IMR-90 (cell line): ENCODE measurements around the gene SLC39A11. TPM values are rescaled to one million over a fixed set of nuclear protein-coding genes. Genes with fewer than 3 reads are reported as not detected.

Experiments used
- ATAC-seq: fragments of 200-7000 bp; cut with Tn5 transposase; 2 replicates; pipeline ENCODE4 v1.9.1; 2020; ENCODE audit warnings: low read depth, mild to moderate bottlenecking, moderate library complexity
- BruUV-seq: library from RNA; stranded (reverse); fragments of 400-500 nt; replicated peaks from 2 replicates; lab custom pipeline; 2021; lab: Mats Ljungman, UMichigan
- CTCF ChIA-PET: fragments of 300-600 bp; formaldehyde crosslinking; extraction: SDS; loops from one replicate; lab custom pipeline; 2021; ENCODE audit warnings: antibody characterized with exemption; lab: Yijun Ruan, JAX
- POLR2A ChIA-PET: fragments of 300-600 bp; sonication (Branson Sonifier 250); formaldehyde crosslinking; loops from one replicate; lab custom pipeline; 2022; ENCODE audit warnings: antibody characterized with exemption; ENCODE audit not compliant: unreplicated experiment; lab: Charles Lee
- DNase-seq: peaks from one replicate; pipeline ENCODE4 v3.0.0; 2013
- H2AFZ ChIP-seq: replicated peaks from 2 replicates; pipeline ENCODE3; 2013; ENCODE audit warnings: low read length, mild to moderate bottlenecking; ENCODE audit not compliant: poor library complexity
- H2AK5ac ChIP-seq: 2 replicates; pipeline ENCODE4 v1.6.1; 2013; ENCODE audit warnings: low read depth, low read length, inconsistent platforms
- H2AK9ac ChIP-seq: replicated peaks from 2 replicates; pipeline ENCODE3; 2013; ENCODE audit warnings: mild to moderate bottlenecking, low read depth, low read length, moderate library complexity; ENCODE audit not compliant: poor library complexity
- H2BK120ac ChIP-seq: 2 replicates; pipeline ENCODE4 v1.6.1; 2013; ENCODE audit warnings: low read depth, low read length, inconsistent platforms
- H2BK15ac ChIP-seq: 3 replicates; pipeline ENCODE4 v1.6.1; 2013; ENCODE audit warnings: low read depth, low read length, inconsistent platforms
- H2BK20ac ChIP-seq: 2 replicates; pipeline ENCODE4 v1.6.1; 2013; ENCODE audit warnings: low read depth, mild to moderate bottlenecking, inconsistent platforms, low read length, moderate library complexity
- H2BK5ac ChIP-seq: 2 replicates; pipeline ENCODE4 v1.6.1; 2013; ENCODE audit warnings: mild to moderate bottlenecking, low read depth, low read length, inconsistent platforms; ENCODE audit not compliant: poor library complexity, severe bottlenecking
- H3K14ac ChIP-seq: replicated peaks from 2 replicates; pipeline ENCODE4 v1.6.1; 2013; ENCODE audit warnings: low read depth, low read length, inconsistent platforms
- H3K18ac ChIP-seq: 2 replicates; pipeline ENCODE4 v1.6.1; 2013; ENCODE audit warnings: low read depth, low read length, control low read depth
- H3K23ac ChIP-seq: 2 replicates; pipeline ENCODE4 v1.6.1; 2013; ENCODE audit warnings: low read depth, low read length, inconsistent platforms
- H3K27ac ChIP-seq: 2 replicates; pipeline ENCODE4 v1.5.1; 2013; ENCODE audit warnings: mild to moderate bottlenecking, control low read depth, low read length; ENCODE audit not compliant: insufficient read depth
- H3K27me3 ChIP-seq: 2 replicates; pipeline ENCODE4 v1.6.1; 2013; ENCODE audit warnings: low read length; ENCODE audit not compliant: control insufficient read depth, insufficient read depth
- H3K36me3 ChIP-seq: 2 replicates; pipeline ENCODE4 v1.6.1; 2013; ENCODE audit warnings: low read length, mixed read lengths; ENCODE audit not compliant: control insufficient read depth, insufficient read depth
- H3K4ac ChIP-seq: 2 replicates; pipeline ENCODE4 v1.6.1; 2013; ENCODE audit warnings: low read depth, low read length, inconsistent platforms
- H3K4me1 ChIP-seq: 2 replicates; pipeline ENCODE4 v1.6.1; 2013; ENCODE audit warnings: low read length, mixed read lengths; ENCODE audit not compliant: control insufficient read depth, insufficient read depth
- H3K4me2 ChIP-seq: 2 replicates; pipeline ENCODE4 v1.6.1; 2013; ENCODE audit warnings: low read depth, mild to moderate bottlenecking, control low read depth, low read length, moderate library complexity
- H3K4me3 ChIP-seq: 2 replicates; pipeline ENCODE4 v1.5.1; 2013; ENCODE audit warnings: low read depth, mild to moderate bottlenecking, control low read depth, low read length, moderate library complexity; ENCODE audit not compliant: insufficient read depth
- H3K56ac ChIP-seq: 2 replicates; pipeline ENCODE4 v1.6.1; 2013; ENCODE audit warnings: low read length, inconsistent platforms; ENCODE audit not compliant: insufficient read depth; ENCODE audit errors: extremely low read depth
- H3K79me1 ChIP-seq, 2 experiments: 2 replicates each; pipeline ENCODE4 v1.6.1; 2013; ENCODE audit warnings: low read length in 2 of 2, inconsistent platforms in 1 of 2, low read depth in 1 of 2
- H3K9ac ChIP-seq: 2 replicates; pipeline ENCODE4 v1.6.1; 2013; ENCODE audit warnings: low read depth, low read length, control low read depth
- H3K9me1 ChIP-seq: 2 replicates; pipeline ENCODE4 v1.6.1; 2013; ENCODE audit warnings: low read length, inconsistent platforms; ENCODE audit not compliant: insufficient read depth
- H3K9me3 ChIP-seq: 2 replicates; pipeline ENCODE4 v1.6.1; 2013; ENCODE audit warnings: low read length; ENCODE audit not compliant: control insufficient read depth, insufficient read depth
- H4K20me1 ChIP-seq: 2 replicates; pipeline ENCODE4 v1.6.1; 2013; ENCODE audit warnings: low read length, inconsistent platforms; ENCODE audit not compliant: insufficient read depth
- H4K5ac ChIP-seq: 2 replicates; pipeline ENCODE4 v1.6.1; 2013; ENCODE audit warnings: mild to moderate bottlenecking, low read depth, low read length, control low read depth
- H4K8ac ChIP-seq, 2 experiments: 2 replicates each; pipeline ENCODE4 v1.6.1; 2013; ENCODE audit warnings: low read depth in 2 of 2, low read length in 2 of 2, control low read depth in 1 of 2, inconsistent platforms in 1 of 2
- H4K91ac ChIP-seq: 2 replicates; pipeline ENCODE4 v1.6.1; 2013; ENCODE audit warnings: low read depth, low read length, inconsistent platforms; ENCODE audit not compliant: insufficient read depth
- BHLHE40 ChIP-seq: fragments of 150-350 bp; IDR thresholded peaks from 2 replicates; pipeline ENCODE4 v1.6.1; 2016; ENCODE audit warnings: mild to moderate bottlenecking, low read depth, low read length
- CEBPB ChIP-seq: IDR thresholded peaks from 2 replicates; pipeline ENCODE4 v1.6.1; 2012; ENCODE audit warnings: low read depth, low read length, improper control_type of control experiment
- FOS ChIP-seq: fragments of 150-350 bp; IDR thresholded peaks from 2 replicates; pipeline ENCODE4 v1.6.1; 2016; ENCODE audit warnings: low read depth, low read length
- MAFK ChIP-seq: IDR thresholded peaks from 2 replicates; pipeline ENCODE4 v1.6.1; 2012; ENCODE audit warnings: low read depth, low read length, improper control_type of control experiment
- MAZ ChIP-seq: IDR thresholded peaks from 2 replicates; pipeline ENCODE4 v1.6.1; 2012; ENCODE audit warnings: low read depth, mild to moderate bottlenecking, low read length, improper control_type of control experiment, moderate library complexity, borderline replicate concordance
- MXI1 ChIP-seq: IDR thresholded peaks from 2 replicates; pipeline ENCODE4 v1.6.1; 2012; ENCODE audit warnings: low read depth, mild to moderate bottlenecking, low read length, moderate library complexity, borderline replicate concordance
- NFE2L2 ChIP-seq: fragments of 150-350 bp; IDR thresholded peaks from 2 replicates; pipeline ENCODE4 v1.6.1; 2016; ENCODE audit warnings: low read depth, mild to moderate bottlenecking, low read length
- POLR2A ChIP-seq: IDR thresholded peaks from 2 replicates; pipeline ENCODE4 v1.6.1; 2012; ENCODE audit warnings: mild to moderate bottlenecking, low read depth, low read length
- RAD21 ChIP-seq: IDR thresholded peaks from 2 replicates; pipeline ENCODE4 v1.6.1; 2012; ENCODE audit warnings: low read length, improper control_type of control experiment
- RCOR1 ChIP-seq: IDR thresholded peaks from 2 replicates; pipeline ENCODE4 v1.6.1; 2012; ENCODE audit warnings: mild to moderate bottlenecking, low read length, improper control_type of control experiment; ENCODE audit not compliant: insufficient replicate concordance
- RFX5 ChIP-seq: IDR thresholded peaks from 2 replicates; pipeline ENCODE4 v1.8.0; 2012; ENCODE audit warnings: low read depth, mild to moderate bottlenecking, low read length, moderate library complexity
- SMC3 ChIP-seq: fragments of 150-350 bp; IDR thresholded peaks from 2 replicates; pipeline ENCODE4 v1.6.1; 2016; ENCODE audit warnings: low read depth, mild to moderate bottlenecking, antibody characterized with exemption, low read length, moderate library complexity
- WGBS, 2 experiments: methylation state at CpG; one replicate each; pipeline versions ENCODE4 v1.1.5 to v1.1.7; 2013; ENCODE audit warnings: missing lambda C conversion rate in 2 of 2; ENCODE audit not compliant: insufficient read length in 1 of 2; ENCODE audit errors: extremely low coverage in 2 of 2; 5-methylcytosine and 5-hydroxymethylcytosine counted together
- dilution Hi-C: fragments of 300-500 bp; cut with HindIII; formaldehyde crosslinking; loops from one replicate; pipeline ENCODE4 v1.14.3; 2018; ENCODE audit warnings: low sequenced_read_pairs; ENCODE audit not compliant: unreplicated experiment
- in situ Hi-C: fragments of 300-500 bp; cut with MboI; formaldehyde crosslinking; loops from 3 replicates; pipeline ENCODE4 v1.14.3; 2019; ENCODE audit warnings: low sequenced_read_pairs, inconsistent platforms, mixed read lengths
- intact Hi-C: fragments of 100-400 bp; cut with micrococcal nuclease; formaldehyde crosslinking; loops from 2 replicates; pipeline ENCODE4 v1.10.0; 2022
- polyA plus RNA-seq, 3 experiments: library from polyadenylated mRNA; depleted of rRNA; stranded (reverse); fragments of >200 nt; gene quantifications; 2 replicates each; pipeline ENCODE4 v1.2.3, GENCODE V29; 2012; ENCODE audit warnings: low replicate concordance in 1 of 3
- total RNA-seq: library from RNA; depleted of rRNA; stranded (reverse); fragments of >200 nt; gene quantifications from 2 replicates; pipeline ENCODE4 v1.2.3, GENCODE V29; 2012
- TF ChIP-seq, protein P1 (sequence below): fragments of 150-350 bp; IDR thresholded peaks from 2 replicates; pipeline ENCODE4 v1.6.1; 2016; ENCODE audit warnings: low read depth, mild to moderate bottlenecking, low read length, moderate library complexity, borderline replicate concordance
- TF ChIP-seq, protein P2 (sequence below): conservative IDR thresholded peaks from 2 replicates; pipeline ENCODE4 v1.5.1; 2012; ENCODE audit warnings: mild to moderate bottlenecking, low read depth, low read length, improper control_type of control experiment
- TF ChIP-seq, protein P3 (sequence below): fragments of 150-350 bp; IDR thresholded peaks from 2 replicates; pipeline ENCODE4 v1.6.1; 2017; ENCODE audit warnings: mild to moderate bottlenecking, antibody characterized with exemption, low read length, low read depth

Gene SLC39A11
- total and polyA plus RNA-seq, 2 of the 4 experiments (the other 2 are of a cell fraction) = 8.8 to 14.3 TPM

DNA sequence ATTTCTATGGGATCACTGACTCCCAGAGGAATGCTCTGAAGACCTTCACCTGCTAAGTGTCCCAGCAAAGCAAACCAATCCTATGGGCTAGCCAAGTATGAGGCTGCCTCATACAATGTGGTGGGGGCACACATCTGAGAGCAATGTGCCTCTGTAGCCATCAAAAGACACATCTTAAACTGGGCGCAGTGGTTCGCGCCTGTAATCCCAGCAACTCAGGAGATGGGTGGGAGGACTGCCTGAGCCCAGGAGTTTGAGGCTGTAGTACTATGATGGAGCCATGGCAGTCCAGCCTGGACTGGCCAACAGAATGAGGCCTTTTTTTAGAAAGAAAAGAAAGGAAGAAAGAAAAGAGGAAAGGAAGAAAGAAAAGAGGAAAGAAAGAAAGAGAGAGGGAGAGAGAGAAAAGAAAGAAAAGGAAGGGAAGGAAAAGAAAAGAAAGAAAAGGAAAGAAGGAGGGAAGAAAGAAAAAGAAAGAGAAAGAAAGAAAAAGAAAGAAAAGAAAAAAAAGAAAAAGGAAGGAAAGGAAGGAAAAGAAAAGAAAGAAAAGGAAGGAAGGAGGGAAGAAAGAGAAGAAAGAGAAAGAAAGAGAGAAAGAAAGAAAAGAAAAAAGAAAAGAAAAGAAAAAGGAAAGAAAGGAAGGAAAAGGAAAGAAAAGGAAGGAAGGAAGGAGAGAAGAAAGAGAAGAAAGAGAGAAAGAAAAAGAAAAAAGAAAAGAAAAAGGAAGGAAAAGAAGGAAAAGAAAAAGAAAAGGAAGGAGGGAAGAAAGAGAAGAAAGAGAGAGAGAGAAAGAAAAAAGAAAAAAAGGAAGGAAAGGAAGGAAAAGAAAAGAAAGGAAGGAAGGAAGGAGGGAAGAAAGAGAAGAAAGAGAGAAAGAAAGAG lies 430.3 kb downstream of the SLC39A11 start:
- Histone ChIP-seq H3K14ac (no peak overlapping the region), H4K8ac (no peak overlapping the region), H3K27me3 (no peaks in the 10 kb centered on the region), H3K9me1 (no peaks in the 10 kb centered on the region), H3K4ac (no peak overlapping the region), H3K23ac (no peak overlapping the region), H4K91ac (no peak overlapping the region), H3K4me2 (no peak overlapping the region), H3K79me1 (no peaks in the 10 kb centered on the region), H2AK9ac (no peak overlapping the region), H3K56ac (no peak overlapping the region), H3K18ac (no peak overlapping the region), H3K4me1 (peaks cover 3% of the 10 kb centered on the region; the same call in 1 of the 2 replicates), H4K5ac (no peak overlapping the region), H3K9me3 (no peaks in the 10 kb centered on the region), H3K27ac (no peak overlapping the region), H2BK120ac (no peak overlapping the region), H2BK15ac (no peak overlapping the region), H3K4me3 (no peak overlapping the region), H2BK20ac (no peak overlapping the region), H2AFZ (no peak overlapping the region), H3K36me3 (no peaks in the 10 kb centered on the region), H2BK5ac (no peak overlapping the region), H3K9ac (no peak overlapping the region), H2AK5ac (no peak overlapping the region), H4K20me1 (no peaks in the 10 kb centered on the region)
- BruUV-seq = no TSS peak
- DNase-seq = no peak
- in situ Hi-C loops (no loop called here), dilution Hi-C loops (no loop called here), intact Hi-C loops (no loop called here)
- POLR2A ChIA-PET = no interaction called here
- no CpG with 5 or more reads among the region's 3 CpGs for WGBS, 2 experiments
- ATAC-seq = no peak
- CTCF ChIA-PET = no interaction called here
- TF ChIP-seq POLR2A (no peak), BHLHE40 (no peak), RCOR1 (no peak), RFX5 (no peak), MXI1 (no peak), SMC3 (no peak), CEBPB (no peak), MAFK (no peak), NFE2L2 (no peak), FOS (no peak), MAZ (no peak), RAD21 (no peak)
- TF ChIP-seq, protein P1, sequence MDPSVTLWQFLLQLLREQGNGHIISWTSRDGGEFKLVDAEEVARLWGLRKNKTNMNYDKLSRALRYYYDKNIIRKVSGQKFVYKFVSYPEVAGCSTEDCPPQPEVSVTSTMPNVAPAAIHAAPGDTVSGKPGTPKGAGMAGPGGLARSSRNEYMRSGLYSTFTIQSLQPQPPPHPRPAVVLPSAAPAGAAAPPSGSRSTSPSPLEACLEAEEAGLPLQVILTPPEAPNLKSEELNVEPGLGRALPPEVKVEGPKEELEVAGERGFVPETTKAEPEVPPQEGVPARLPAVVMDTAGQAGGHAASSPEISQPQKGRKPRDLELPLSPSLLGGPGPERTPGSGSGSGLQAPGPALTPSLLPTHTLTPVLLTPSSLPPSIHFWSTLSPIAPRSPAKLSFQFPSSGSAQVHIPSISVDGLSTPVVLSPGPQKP = no peak
- TF ChIP-seq, protein P2, sequence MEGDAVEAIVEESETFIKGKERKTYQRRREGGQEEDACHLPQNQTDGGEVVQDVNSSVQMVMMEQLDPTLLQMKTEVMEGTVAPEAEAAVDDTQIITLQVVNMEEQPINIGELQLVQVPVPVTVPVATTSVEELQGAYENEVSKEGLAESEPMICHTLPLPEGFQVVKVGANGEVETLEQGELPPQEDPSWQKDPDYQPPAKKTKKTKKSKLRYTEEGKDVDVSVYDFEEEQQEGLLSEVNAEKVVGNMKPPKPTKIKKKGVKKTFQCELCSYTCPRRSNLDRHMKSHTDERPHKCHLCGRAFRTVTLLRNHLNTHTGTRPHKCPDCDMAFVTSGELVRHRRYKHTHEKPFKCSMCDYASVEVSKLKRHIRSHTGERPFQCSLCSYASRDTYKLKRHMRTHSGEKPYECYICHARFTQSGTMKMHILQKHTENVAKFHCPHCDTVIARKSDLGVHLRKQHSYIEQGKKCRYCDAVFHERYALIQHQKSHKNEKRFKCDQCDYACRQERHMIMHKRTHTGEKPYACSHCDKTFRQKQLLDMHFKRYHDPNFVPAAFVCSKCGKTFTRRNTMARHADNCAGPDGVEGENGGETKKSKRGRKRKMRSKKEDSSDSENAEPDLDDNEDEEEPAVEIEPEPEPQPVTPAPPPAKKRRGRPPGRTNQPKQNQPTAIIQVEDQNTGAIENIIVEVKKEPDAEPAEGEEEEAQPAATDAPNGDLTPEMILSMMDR = no peak
- TF ChIP-seq, protein P3, sequence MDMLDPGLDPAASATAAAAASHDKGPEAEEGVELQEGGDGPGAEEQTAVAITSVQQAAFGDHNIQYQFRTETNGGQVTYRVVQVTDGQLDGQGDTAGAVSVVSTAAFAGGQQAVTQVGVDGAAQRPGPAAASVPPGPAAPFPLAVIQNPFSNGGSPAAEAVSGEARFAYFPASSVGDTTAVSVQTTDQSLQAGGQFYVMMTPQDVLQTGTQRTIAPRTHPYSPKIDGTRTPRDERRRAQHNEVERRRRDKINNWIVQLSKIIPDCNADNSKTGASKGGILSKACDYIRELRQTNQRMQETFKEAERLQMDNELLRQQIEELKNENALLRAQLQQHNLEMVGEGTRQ = no peak
